Stimulated activated CD4-positive, alpha-beta T cell treated with anti-CD3 and anti-CD28 coated beads, Interleukin-2, amount 100 ng/mL, for 4 hours (primary cell): Measurements from ENCODE around the gene NFU1.

Experiments
- DNase-seq: peaks from one replicate; pipeline ENCODE4 v3.0.0-alpha.2; 2020; ENCODE audit warnings: low read depth

The NFU1 gene

GRCh38 chr2:69436938-69437750, at the start of gene NFU1:
TSS of gene NFU1 (minus strand) at chr2:69437435. CDS start at chr2:69437422, 13 bp downstream.
- DNase-seq = peak; percentile 68

GRCh38 chr2:69483696-69484095, 46.5 kb upstream of the NFU1 start:
- no peak for DNase-seq

GRCh38 chr2:69483024-69483423, 45.8 kb upstream of the NFU1 start:
- DNase-seq = no peak

- no peak for DNase-seq
Measured at GRCh38 chr2:69482471-69482870, 45.2 kb upstream of the NFU1 start.

GRCh38 chr2:69481421-69481820, 44.2 kb upstream of the NFU1 start:
- DNase-seq = no peak

- no peak for DNase-seq
Measured at GRCh38 chr2:69477627-69478026, 40.4 kb upstream of the NFU1 start.

GRCh38 chr2:69474688-69475087, 37.5 kb upstream of the NFU1 start:
- DNase-seq = no peak

GRCh38 chr2:69471793-69472192, 34.6 kb upstream of the NFU1 start:
- DNase-seq = no peak

GRCh38 chr2:69470911-69471310, 33.7 kb upstream of the NFU1 start:
- no peak for DNase-seq

- DNase-seq = no peak
Measured at GRCh38 chr2:69469784-69470183, 32.5 kb upstream of the NFU1 start.

GRCh38 chr2:69469375-69469774, 32.1 kb upstream of the NFU1 start:
- no peak for DNase-seq

GRCh38 chr2:69466728-69467127, 29.5 kb upstream of the NFU1 start:
- no peak for DNase-seq

- no peak for DNase-seq
Measured at GRCh38 chr2:69465513-69466456, 28.6 kb upstream of the NFU1 start.

- no peak for DNase-seq
Measured at GRCh38 chr2:69464575-69464974, 27.3 kb upstream of the NFU1 start.

GRCh38 chr2:69462780-69463179, 25.5 kb upstream of the NFU1 start:
- DNase-seq = no peak

- DNase-seq = no peak
Measured at GRCh38 chr2:69461404-69461803, 24.2 kb upstream of the NFU1 start.

GRCh38 chr2:69459936-69460335, 22.7 kb upstream of the NFU1 start:
- no peak for DNase-seq

GRCh38 chr2:69456950-69457445, 19.8 kb upstream of the NFU1 start:
- no peak for DNase-seq

GRCh38 chr2:69456154-69456553, 18.9 kb upstream of the NFU1 start:
- no peak for DNase-seq

GRCh38 chr2:69454976-69455375, 17.7 kb upstream of the NFU1 start:
- DNase-seq = no peak

GRCh38 chr2:69453475-69454129, 16.4 kb upstream of the NFU1 start:
- no peak for DNase-seq

GRCh38 chr2:69452687-69453086, 15.5 kb upstream of the NFU1 start:
- DNase-seq = no peak
